HepG2 (cell line): ENCODE data around the gene SSC5D. TPM values are rescaled to one million over a fixed set of nuclear protein-coding genes. Genes with fewer than 3 reads are reported as not detected.

Experiments
- ATAC-seq: fragments of 200-7000 bp; cut with Tn5 transposase; 3 replicates; pipeline ENCODE4 v1.9.1; 2020; ENCODE audit warnings: mild to moderate bottlenecking, moderate library complexity
- BruUV-seq: library from RNA; stranded (reverse); fragments of 400-500 nt; replicated peaks from 2 replicates; lab custom pipeline; 2021; lab: Mats Ljungman, UMichigan
- CTCF ChIA-PET: fragments of 300-600 bp; formaldehyde crosslinking; extraction: SDS; loops from one replicate; lab custom pipeline; 2021; ENCODE audit warnings: low total read pairs, inconsistent platforms, low intra/inter-chr PET ratio; lab: Yijun Ruan, JAX
- POLR2A ChIA-PET: fragments of 350-600 bp; sonication (Branson Sonifier 250); formaldehyde crosslinking; loops from one replicate; lab custom pipeline; 2020; ENCODE audit warnings: antibody characterized with exemption, inconsistent platforms; lab: Yijun Ruan, JAX
- DNase-seq: peaks from one replicate; pipeline ENCODE4 v3.0.0-alpha.2; 2015; ENCODE audit warnings: low spot score
- FAIRE-seq: peaks from 3 replicates; lab custom pipeline; 2011; peaks lifted over from hg19 to GRCh38; lab: Jason Lieb, UNC
- H2AFZ ChIP-seq: one replicate; pipeline ENCODE4 v1.6.1; 2011; ENCODE audit warnings: low read length, inconsistent platforms
- H3K27ac ChIP-seq: fragments of 300-600 bp; 3 replicates; pipeline ENCODE4 v1.8.0; 2011; ENCODE audit warnings: mixed run types, mild to moderate bottlenecking, mixed read lengths, low read length, inconsistent platforms; ENCODE audit not compliant: insufficient read depth; ENCODE audit errors: extremely low read length
- H3K27me3 ChIP-seq, 2 experiments: fragments of 200-600 bp in 1 of 2; 2 replicates in 1 of 2; 3 replicates in 1 of 2; pipeline versions ENCODE4 v1.6.0 to v1.8.0; 2011; ENCODE audit warnings: low read length in 2 of 2, mild to moderate bottlenecking in 2 of 2, moderate library complexity in 2 of 2, inconsistent platforms in 1 of 2; ENCODE audit not compliant: insufficient read depth in 2 of 2, control insufficient read depth in 1 of 2
- H3K36me3 ChIP-seq, 2 experiments: fragments of 200-600 bp in 1 of 2; replicated peaks in 1 of 2; 2 replicates in 1 of 2; 3 replicates in 1 of 2; pipeline versions ENCODE4 v1.5.1 to v1.8.0; 2011; ENCODE audit warnings: low read length in 2 of 2, inconsistent platforms in 1 of 2; ENCODE audit not compliant: insufficient read depth in 2 of 2, control insufficient read depth in 1 of 2
- H3K4me1 ChIP-seq: 2 replicates; pipeline ENCODE4 v1.5.1; 2012; ENCODE audit warnings: low read length, inconsistent platforms; ENCODE audit not compliant: insufficient read depth
- H3K4me2 ChIP-seq: 2 replicates; pipeline ENCODE4 v1.6.0; 2011; ENCODE audit warnings: low read depth, low read length, inconsistent platforms
- H3K4me3 ChIP-seq, 3 experiments: fragments of 200-600 bp in 1 of 3; sonication (generic), shearing (Covaris generic) in 1 of 3; replicated peaks in 1 of 3; 2 replicates each; pipeline ENCODE4 v1.5.1; 2011 to 2016; ENCODE audit warnings: low read length in 3 of 3, inconsistent platforms in 2 of 3, low read depth in 2 of 3, mild to moderate bottlenecking in 2 of 3, control low read depth in 1 of 3, mixed read lengths in 1 of 3; ENCODE audit not compliant: insufficient read depth in 1 of 3
- H3K79me2 ChIP-seq: one replicate; pipeline ENCODE4 v1.6.1; 2011; ENCODE audit warnings: low read length, inconsistent platforms; ENCODE audit not compliant: insufficient read depth
- H3K9ac ChIP-seq: 2 replicates; pipeline ENCODE4 v1.6.0; 2011; ENCODE audit warnings: mild to moderate bottlenecking, low read depth, low read length, inconsistent platforms; ENCODE audit not compliant: insufficient read depth
- H3K9me3 ChIP-seq: 2 replicates; pipeline ENCODE4 v1.5.1; 2012; ENCODE audit warnings: mild to moderate bottlenecking, low read length
- H4K20me1 ChIP-seq: 2 replicates; pipeline ENCODE4 v1.6.0; 2011; ENCODE audit warnings: inconsistent platforms, mild to moderate bottlenecking, low read length, moderate library complexity; ENCODE audit not compliant: insufficient read depth
- ZBTB1 ChIP-seq: sonication (generic); formaldehyde crosslinking; IDR thresholded peaks from 2 replicates; pipeline ENCODE4 v1.4.0; 2020; ENCODE audit warnings: missing genetic modification reagents, borderline replicate concordance
- WGBS: methylation state at CpG from one replicate; pipeline ENCODE4 v1.1.6; 2017; ENCODE audit warnings: low lambda C conversion rate; 5-methylcytosine and 5-hydroxymethylcytosine counted together
- in situ Hi-C: cut with HindIII; loops from 2 replicates; pipeline ENCODE4 v1.10.0; 2017; ENCODE audit warnings: low pct_unique_long_range_greater_than_20kb; ENCODE audit not compliant: extremely low pct_ligation_motif_present
- intact Hi-C: fragments of 100-400 bp; cut with micrococcal nuclease; formaldehyde crosslinking; loops from one replicate; pipeline ENCODE4 v1.10.0; 2022; ENCODE audit not compliant: unreplicated experiment
- polyA plus RNA-seq, 8 experiments: library from polyadenylated mRNA; depleted of rRNA in 3 of 8; stranded (reverse) in 7 of 8; unstranded in 1 of 8; fragments of >200 nt; fragmentation: Illumina TruSeq in 4 of 8; extraction: Trizol in 4 of 8; gene quantifications; 2 replicates each; pipeline versions ENCODE4 v1.2.1 to v1.2.3, GENCODE V29; 2011 to 2016; ENCODE audit warnings: low read depth in 4 of 8, missing spikeins in 1 of 8, mixed read lengths in 1 of 8; ENCODE audit not compliant: insufficient read depth in 1 of 8
- total RNA-seq, 5 experiments: library from RNA; depleted of rRNA; stranded (reverse); fragments of >200 nt; fragmentation: Illumina TruSeq; extraction: Trizol; gene quantifications; 2 replicates each; pipeline ENCODE4 v1.2.3, GENCODE V29; 2016; ENCODE audit warnings: low read depth in 1 of 5
- TF ChIP-seq, protein P1 (sequence below): sonication (generic); formaldehyde crosslinking; IDR thresholded peaks from 2 replicates; pipeline ENCODE4 v1.5.0; 2020; ENCODE audit warnings: mild to moderate bottlenecking, missing genetic modification reagents, borderline replicate concordance

SSC5D gene
- total and polyA plus RNA-seq, 2 of the 13 experiments (the other 11 are each of a cell fraction or from before 2014, with no cell fraction given): not detected

- in situ Hi-C loops: no loop called here
- H3K4me1 ChIP-seq: no peaks in the 10 kb centered on the region
- H3K79me2 ChIP-seq: no peaks in the 10 kb centered on the region
- no peak overlapping the region for H3K27ac ChIP-seq
- no peak overlapping the region for H3K9ac ChIP-seq
- H3K9me3 ChIP-seq: no peaks in the 10 kb centered on the region
- ATAC-seq (no peak), FAIRE-seq (no peak)
- no peaks in the 10 kb centered on the region for H3K36me3 ChIP-seq
- no peak overlapping the region for H3K4me3 ChIP-seq
- BruUV-seq: no TSS peak
- TF ChIP-seq, protein P1, sequence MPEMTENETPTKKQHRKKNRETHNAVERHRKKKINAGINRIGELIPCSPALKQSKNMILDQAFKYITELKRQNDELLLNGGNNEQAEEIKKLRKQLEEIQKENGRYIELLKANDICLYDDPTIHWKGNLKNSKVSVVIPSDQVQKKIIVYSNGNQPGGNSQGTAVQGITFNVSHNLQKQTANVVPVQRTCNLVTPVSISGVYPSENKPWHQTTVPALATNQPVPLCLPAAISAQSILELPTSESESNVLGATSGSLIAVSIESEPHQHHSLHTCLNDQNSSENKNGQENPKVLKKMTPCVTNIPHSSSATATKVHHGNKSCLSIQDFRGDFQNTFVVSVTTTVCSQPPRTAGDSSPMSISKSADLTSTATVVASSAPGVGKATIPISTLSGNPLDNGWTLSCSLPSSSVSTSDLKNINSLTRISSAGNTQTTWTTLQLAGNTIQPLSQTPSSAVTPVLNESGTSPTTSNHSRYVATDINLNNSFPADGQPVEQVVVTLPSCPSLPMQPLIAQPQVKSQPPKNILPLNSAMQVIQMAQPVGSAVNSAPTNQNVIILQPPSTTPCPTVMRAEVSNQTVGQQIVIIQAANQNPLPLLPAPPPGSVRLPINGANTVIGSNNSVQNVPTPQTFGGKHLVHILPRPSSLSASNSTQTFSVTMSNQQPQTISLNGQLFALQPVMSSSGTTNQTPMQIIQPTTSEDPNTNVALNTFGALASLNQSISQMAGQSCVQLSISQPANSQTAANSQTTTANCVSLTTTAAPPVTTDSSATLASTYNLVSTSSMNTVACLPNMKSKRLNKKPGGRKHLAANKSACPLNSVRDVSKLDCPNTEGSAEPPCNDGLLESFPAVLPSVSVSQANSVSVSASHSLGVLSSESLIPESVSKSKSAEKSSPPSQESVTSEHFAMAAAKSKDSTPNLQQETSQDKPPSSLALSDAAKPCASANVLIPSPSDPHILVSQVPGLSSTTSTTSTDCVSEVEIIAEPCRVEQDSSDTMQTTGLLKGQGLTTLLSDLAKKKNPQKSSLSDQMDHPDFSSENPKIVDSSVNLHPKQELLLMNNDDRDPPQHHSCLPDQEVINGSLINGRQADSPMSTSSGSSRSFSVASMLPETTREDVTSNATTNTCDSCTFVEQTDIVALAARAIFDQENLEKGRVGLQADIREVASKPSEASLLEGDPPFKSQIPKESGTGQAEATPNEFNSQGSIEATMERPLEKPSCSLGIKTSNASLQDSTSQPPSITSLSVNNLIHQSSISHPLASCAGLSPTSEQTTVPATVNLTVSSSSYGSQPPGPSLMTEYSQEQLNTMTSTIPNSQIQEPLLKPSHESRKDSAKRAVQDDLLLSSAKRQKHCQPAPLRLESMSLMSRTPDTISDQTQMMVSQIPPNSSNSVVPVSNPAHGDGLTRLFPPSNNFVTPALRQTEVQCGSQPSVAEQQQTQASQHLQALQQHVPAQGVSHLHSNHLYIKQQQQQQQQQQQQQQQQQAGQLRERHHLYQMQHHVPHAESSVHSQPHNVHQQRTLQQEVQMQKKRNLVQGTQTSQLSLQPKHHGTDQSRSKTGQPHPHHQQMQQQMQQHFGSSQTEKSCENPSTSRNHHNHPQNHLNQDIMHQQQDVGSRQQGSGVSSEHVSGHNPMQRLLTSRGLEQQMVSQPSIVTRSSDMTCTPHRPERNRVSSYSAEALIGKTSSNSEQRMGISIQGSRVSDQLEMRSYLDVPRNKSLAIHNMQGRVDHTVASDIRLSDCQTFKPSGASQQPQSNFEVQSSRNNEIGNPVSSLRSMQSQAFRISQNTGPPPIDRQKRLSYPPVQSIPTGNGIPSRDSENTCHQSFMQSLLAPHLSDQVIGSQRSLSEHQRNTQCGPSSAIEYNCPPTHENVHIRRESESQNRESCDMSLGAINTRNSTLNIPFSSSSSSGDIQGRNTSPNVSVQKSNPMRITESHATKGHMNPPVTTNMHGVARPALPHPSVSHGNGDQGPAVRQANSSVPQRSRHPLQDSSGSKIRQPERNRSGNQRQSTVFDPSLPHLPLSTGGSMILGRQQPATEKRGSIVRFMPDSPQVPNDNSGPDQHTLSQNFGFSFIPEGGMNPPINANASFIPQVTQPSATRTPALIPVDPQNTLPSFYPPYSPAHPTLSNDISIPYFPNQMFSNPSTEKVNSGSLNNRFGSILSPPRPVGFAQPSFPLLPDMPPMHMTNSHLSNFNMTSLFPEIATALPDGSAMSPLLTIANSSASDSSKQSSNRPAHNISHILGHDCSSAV (CRISPR knock-in tag): no peak
- no peak for TF ChIP-seq ZBTB1 (CRISPR knock-in tag)
- TF ChIP-seq, all 625 proteins: peak for 0
- no peak for DNase-seq
- WGBS: 25% methylated on average over 7 of the region's 13 CpGs
- Histone ChIP-seq H3K4me2 (no peak overlapping the region), H4K20me1 (no peaks in the 10 kb centered on the region), H3K27me3 (peaks cover 11 to 78% of the 10 kb centered on the region in 2 experiments), H2AFZ (no peak overlapping the region)
- intact Hi-C loops: no loop called here
- ChIA-PET POLR2A (no interaction called here), CTCF (no interaction called here)
Observed at GRCh38 chr19:55497763-55498162, 9.5 kb downstream of the SSC5D start.
